HG03135 (cell line): ENCODE results near the gene CHRNB1.
"Not testable (repeated sequence)": the region's sequence is repeated elsewhere in the genome, so short reads cannot be mapped to it uniquely, and the experiment has no call there.

ENCODE experiments used
- ATAC-seq: cut with Tn5 transposase; IDR thresholded peaks from one replicate; pipeline ENCODE4 v1.9.1; 2021; ENCODE audit warnings: mild to moderate bottlenecking, moderate library complexity; ENCODE audit not compliant: unreplicated experiment

CHRNB1 gene

DNA sequence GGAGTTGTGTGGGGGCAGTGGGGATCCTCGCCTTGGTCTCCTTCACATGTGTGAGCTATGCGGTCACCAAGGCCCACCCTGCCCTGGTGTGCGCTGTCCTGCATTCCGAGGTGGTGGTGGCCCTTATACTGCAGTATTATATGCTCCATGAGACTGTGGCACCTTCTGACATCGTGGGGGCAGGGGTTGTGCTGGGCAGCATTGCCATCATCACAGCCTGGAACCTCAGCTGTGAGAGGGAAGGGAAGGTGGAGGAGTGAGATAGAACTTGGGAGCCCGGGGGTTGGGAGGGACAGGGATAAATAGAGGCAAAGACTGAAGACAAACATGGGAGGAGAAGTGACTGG, 37.9 kb downstream of the CHRNB1 start:
- not testable (repeated sequence) for ATAC-seq

GRCh38 chr17:7483255-7484066, 38.6 kb downstream of the CHRNB1 start:
- ATAC-seq, result peak; percentile 39

- ATAC-seq, result peak; percentile 63
Measured at GRCh38 chr17:7484067-7484918, 39.4 kb downstream of the CHRNB1 start, which contains the start of gene POLR2A. POLR2A (plus strand) TSS chr17:7484366.

- no peak for ATAC-seq
Measured at GRCh38 chr17:7484919-7485377, 40.1 kb downstream of the CHRNB1 start.

DNA sequence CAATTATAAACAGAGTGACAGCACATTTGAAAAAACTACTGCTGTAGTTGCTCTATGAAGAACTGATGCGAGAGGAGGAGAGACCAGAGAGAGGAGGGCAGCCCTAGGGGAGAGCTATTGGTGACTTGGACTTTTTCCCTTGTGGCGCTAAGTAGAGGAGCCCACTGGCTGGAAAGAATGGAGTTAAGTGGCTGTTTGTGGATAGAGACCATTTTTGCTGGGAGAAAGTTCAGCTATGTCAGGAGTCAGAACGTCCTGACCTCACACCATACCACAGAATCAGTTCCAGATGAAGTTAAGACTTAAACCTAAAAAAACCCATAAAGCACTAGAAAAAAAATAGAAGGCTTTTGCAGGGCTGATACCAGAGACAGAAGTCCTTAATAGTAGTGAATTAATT, 41.3 kb downstream of the CHRNB1 start:
- no peak for ATAC-seq

DNA sequence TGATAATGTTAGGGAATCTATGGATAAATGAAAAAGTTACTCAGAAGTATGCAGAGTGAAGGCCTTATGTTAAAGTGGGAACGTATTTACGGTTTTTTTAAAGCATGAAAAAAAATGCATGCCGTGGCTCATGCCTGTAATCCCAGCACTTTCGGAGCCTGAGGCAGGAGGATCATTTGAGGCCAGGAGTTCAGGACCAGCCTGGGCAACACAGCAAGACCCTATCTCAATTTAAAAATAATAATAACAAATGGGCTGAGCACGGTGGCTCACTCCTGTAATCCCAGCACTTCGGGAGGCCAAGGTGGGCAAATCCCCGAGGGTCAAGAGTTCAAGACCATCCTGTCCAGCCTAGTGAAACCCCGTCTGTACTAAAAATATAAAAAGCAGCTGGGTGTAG, 45.3 kb downstream of the CHRNB1 start:
- ATAC-seq, result no peak

DNA sequence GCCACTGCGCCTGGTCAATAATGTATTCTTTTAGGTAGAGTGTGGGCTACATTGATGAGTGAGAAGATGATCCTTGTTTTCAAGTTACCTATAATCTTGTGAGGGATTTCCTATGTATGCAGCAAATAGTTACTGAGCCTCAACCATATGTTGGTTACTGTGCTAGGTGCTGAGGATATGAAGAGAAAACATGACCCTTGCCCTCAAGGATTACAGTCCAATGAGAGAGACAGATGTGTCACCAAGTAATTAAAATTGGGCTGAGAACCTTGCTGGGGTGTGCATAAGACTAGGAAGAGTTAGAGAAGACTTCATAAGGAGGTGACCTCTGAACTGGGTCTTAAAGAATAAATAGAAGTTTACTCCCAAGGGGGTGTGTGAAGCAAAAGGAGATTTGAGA, 46.7 kb downstream of the CHRNB1 start:
- ATAC-seq, result no peak

DNA sequence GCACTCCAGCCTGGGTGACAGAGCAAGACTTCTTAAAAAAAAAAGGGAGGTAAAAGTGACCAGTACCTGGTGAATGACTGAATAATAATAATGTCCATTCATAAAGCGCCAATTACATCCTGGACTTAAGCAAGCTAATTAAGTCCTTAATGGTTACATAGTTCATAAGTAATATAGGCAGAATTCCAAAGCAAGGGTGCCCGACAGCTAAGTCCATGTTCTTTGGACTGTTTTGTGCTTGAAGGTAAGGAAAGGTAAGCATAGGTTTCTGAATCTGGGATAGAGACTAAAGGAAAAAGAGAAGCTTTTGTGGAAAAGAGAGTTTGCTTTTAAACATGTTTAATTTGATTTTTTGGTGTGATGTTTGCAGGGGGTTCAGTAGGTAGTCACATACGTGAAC, 49.1 kb downstream of the CHRNB1 start:
- ATAC-seq, result no peak

- ATAC-seq, result no peak
Measured at GRCh38 chr17:7495906-7496434, 51.1 kb downstream of the CHRNB1 start.

GRCh38 chr17:7496470-7497183, 51.8 kb downstream of the CHRNB1 start:
- no peak for ATAC-seq

GRCh38 chr17:7497228-7497627, 52.4 kb downstream of the CHRNB1 start:
- no peak for ATAC-seq

GRCh38 chr17:7497636-7498035, 52.8 kb downstream of the CHRNB1 start:
- ATAC-seq, result no peak

DNA sequence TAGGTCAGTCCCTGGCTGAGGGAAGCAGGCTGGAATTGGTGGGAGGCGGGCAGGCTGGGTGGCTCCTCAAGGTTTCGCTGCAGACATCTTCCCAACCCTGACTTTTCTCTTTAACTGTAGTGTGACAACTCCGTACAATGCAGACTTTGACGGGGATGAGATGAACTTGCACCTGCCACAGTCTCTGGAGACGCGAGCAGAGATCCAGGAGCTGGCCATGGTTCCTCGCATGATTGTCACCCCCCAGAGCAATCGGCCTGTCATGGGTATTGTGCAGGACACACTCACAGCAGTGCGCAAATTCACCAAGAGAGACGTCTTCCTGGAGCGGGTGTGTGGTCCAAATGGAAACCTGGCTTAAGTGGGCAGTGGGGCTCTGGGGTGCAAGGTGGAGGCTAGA, 54.3 kb downstream of the CHRNB1 start:
- no peak for ATAC-seq

- no peak for ATAC-seq
Measured at GRCh38 chr17:7501729-7502128, 56.9 kb downstream of the CHRNB1 start.

GRCh38 chr17:7502171-7502847, 57.4 kb downstream of the CHRNB1 start:
- ATAC-seq, result no peak

DNA sequence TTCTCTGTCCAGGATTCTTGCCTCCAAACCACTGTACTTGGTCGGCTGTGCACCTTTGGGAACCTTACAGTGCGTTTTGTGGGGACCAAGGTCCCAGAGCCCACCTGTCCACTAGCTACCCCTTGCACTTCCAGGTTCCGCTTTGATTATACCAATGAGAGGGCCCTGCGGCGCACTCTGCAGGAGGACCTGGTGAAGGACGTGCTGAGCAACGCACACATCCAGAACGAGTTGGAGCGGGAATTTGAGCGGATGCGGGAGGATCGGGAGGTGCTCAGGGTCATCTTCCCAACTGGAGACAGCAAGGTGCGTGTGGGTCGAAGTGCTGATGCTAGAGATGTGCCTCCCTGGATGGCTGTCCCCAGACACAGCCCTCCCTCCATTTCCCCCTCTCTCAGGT, 58.1 kb downstream of the CHRNB1 start:
- no peak for ATAC-seq

GRCh38 chr17:7503521-7503920, 58.7 kb downstream of the CHRNB1 start:
- no peak for ATAC-seq
